Lung (tissue), 12 donors: Measurements from ENCODE around the gene DOK7. TPM values are rescaled to one million over a fixed set of nuclear protein-coding genes. Genes with fewer than 3 reads are reported as not detected.

ENCODE experiments used
- ATAC-seq: fragments of 200-7000 bp; cut with Tn5 transposase; one replicate; pipeline ENCODE4 v1.9.1; 2020; ENCODE audit warnings: moderate number of reproducible peaks; ENCODE audit not compliant: insufficient read depth, low FRiP score
- DNase-seq, 3 donors: peaks; one replicate each; pipeline ENCODE4 v3.0.0-alpha.2; 2013 to 2017
- H3K27ac ChIP-seq, 2 donors: one replicate each; pipeline ENCODE4 v1.5.1; 2013; ENCODE audit warnings: mild to moderate bottlenecking in 2 of 2, moderate library complexity in 2 of 2, control low read depth in 1 of 2, inconsistent platforms in 1 of 2, low read depth in 1 of 2, low read length in 1 of 2
- H3K27me3 ChIP-seq, 3 donors: one replicate each; pipeline ENCODE4 v1.5.1; 2013; ENCODE audit warnings: low read length in 2 of 3; ENCODE audit not compliant: control insufficient read depth in 3 of 3, insufficient read depth in 3 of 3
- H3K36me3 ChIP-seq, 4 donors: one replicate each; pipeline ENCODE4 v1.5.1; 2013; ENCODE audit warnings: low read length in 4 of 4, mild to moderate bottlenecking in 1 of 4, moderate library complexity in 1 of 4; ENCODE audit not compliant: control insufficient read depth in 4 of 4, insufficient read depth in 4 of 4
- H3K4me1 ChIP-seq, 5 donors: one replicate each; pipeline ENCODE4 v1.5.1; 2013; ENCODE audit warnings: low read length in 5 of 5, mild to moderate bottlenecking in 2 of 5, moderate library complexity in 1 of 5; ENCODE audit not compliant: control insufficient read depth in 5 of 5, insufficient read depth in 5 of 5
- H3K4me3 ChIP-seq: one replicate; pipeline ENCODE4 v1.5.1; 2013; ENCODE audit warnings: mild to moderate bottlenecking, control low read depth, moderate library complexity
- H3K9ac ChIP-seq, 2 donors: one replicate each; pipeline ENCODE4 v1.5.1; 2013; ENCODE audit warnings: low read length in 2 of 2, control low read depth in 1 of 2; ENCODE audit not compliant: insufficient read depth in 1 of 2
- H3K9me3 ChIP-seq, 4 donors: one replicate each; pipeline ENCODE4 v1.5.1; 2013; ENCODE audit warnings: low read length in 3 of 4, mild to moderate bottlenecking in 1 of 4, moderate library complexity in 1 of 4; ENCODE audit not compliant: control insufficient read depth in 4 of 4, insufficient read depth in 3 of 4
- WGBS, 2 donors: extraction: QIAGEN DNeasy Blood & Tissue Kit; methylation state at CpG; one replicate each; pipeline ENCODE4 v1.1.7; 2013; 5-methylcytosine and 5-hydroxymethylcytosine counted together
- polyA plus RNA-seq, 2 donors: library from polyadenylated mRNA; stranded (reverse); fragments of 200-250 nt; gene quantifications; one replicate each; pipeline ENCODE4 v1.2.1, GENCODE V29; 2013
- total RNA-seq, 2 donors: library from RNA; depleted of rRNA in 1 of 2; stranded (reverse); fragments of >200 nt in 1 of 2; gene quantifications; one replicate each; pipeline ENCODE4 v1.2.1, GENCODE V29; 2014 to 2021
- TF ChIP-seq, protein P1 (sequence below): IDR thresholded peaks from 2 replicates; pipeline ENCODE4 v1.5.1; 2012; ENCODE audit warnings: mild to moderate bottlenecking; ENCODE audit errors: control extremely low read depth, extremely low read depth
- donor health status: control.
- donor health status: control.
- donor health status: Bipolar disorder and iron deficiency.
- donor health status: healthy.
- donor health status: DM: yes; HTN: yes; CAD: no.

The DOK7 gene
- total and polyA plus RNA-seq, 4 donors: 0.53 to 2.7 (median 1.4) TPM

DNA sequence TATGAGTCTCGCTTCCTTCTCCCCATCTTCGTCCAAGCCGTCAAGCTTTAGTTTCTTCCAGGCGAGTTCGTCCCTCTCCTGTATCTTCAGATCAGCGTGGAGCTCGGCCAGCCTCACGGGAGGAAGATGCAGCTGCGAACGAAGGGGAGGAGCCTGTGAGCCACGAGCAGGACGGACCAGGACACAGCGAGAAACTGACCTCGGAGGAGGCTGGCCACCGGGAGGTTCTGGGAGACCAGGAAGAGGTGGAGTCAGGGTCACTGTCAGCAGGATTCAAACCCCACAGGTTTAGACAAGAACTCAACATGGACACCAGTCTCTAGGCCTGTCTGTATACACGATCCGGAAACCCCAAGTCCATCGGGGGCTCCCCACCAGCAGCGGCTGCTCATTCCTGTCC, 61.8 kb downstream of the DOK7 start:
- Histone ChIP-seq H3K27ac (no peak overlapping the region), H3K27me3 (no peaks in the 10 kb centered on the region), H3K4me1 (peaks cover 0 to 9% (median 3%) of the 10 kb centered on the region in 5 donors), H3K9ac (no peak overlapping the region), H3K36me3 (peaks cover 5 to 65% (median 15%) of the 10 kb centered on the region in 4 donors), H3K4me3 (no peak overlapping the region), H3K9me3 (no peaks in the 10 kb centered on the region)
- ATAC-seq: no peak
- TF ChIP-seq, protein P1, sequence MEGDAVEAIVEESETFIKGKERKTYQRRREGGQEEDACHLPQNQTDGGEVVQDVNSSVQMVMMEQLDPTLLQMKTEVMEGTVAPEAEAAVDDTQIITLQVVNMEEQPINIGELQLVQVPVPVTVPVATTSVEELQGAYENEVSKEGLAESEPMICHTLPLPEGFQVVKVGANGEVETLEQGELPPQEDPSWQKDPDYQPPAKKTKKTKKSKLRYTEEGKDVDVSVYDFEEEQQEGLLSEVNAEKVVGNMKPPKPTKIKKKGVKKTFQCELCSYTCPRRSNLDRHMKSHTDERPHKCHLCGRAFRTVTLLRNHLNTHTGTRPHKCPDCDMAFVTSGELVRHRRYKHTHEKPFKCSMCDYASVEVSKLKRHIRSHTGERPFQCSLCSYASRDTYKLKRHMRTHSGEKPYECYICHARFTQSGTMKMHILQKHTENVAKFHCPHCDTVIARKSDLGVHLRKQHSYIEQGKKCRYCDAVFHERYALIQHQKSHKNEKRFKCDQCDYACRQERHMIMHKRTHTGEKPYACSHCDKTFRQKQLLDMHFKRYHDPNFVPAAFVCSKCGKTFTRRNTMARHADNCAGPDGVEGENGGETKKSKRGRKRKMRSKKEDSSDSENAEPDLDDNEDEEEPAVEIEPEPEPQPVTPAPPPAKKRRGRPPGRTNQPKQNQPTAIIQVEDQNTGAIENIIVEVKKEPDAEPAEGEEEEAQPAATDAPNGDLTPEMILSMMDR: no peak
- WGBS, 2 donors: 87 to 88% methylated on average over 19 of the region's 19 CpGs
- peak in 1 of 3 donors; percentile 7 for DNase-seq

DNA sequence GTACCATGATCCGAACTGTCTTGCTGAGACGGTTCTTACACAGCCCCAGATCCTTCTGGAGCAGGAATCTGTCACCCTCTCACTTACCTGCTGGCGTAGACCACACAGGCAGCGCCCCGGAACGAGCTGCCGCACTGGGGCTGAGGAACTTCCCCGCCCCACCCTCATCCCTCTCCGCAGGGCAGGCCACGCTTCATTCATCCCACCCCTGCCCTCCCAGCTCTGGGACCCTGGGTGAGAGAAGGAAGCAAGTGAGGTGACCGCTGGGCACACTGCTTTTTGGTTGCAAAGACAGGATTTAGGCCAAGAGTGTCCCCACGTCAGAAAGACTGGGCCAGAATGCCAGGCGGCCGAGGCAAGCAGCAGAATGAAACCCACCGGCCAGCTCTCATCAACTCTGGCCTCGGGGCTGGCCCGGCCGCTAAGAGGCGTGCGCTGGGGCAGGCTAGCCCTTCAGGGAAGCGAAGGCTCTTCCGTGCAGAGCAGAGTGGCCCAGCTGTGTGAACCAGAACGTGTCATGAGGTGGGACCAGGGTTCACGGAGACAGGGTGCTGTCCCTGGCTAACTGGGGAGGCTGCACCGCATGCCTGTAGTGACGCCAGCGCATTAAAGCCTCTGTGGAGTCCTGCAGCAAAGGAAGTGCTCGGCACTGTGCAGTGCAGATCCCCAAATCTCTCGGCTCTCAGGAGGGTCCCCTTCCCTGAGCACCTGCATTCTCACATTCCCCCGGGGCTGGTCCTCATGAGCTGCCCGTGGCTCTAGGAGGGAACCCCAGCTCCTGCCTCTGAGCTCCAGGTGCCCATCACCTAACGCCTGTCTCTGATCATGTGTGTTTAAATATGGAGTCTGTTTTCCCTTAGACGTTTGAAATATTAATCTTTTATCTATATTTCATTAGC, 62.7 kb downstream of the DOK7 start:
- DNase-seq (peak in 1 of 3 donors; percentile 9), ATAC-seq (no peak)
- 91 to 93% methylated on average over 33 of the region's 33 CpGs for WGBS, 2 donors
- TF ChIP-seq, protein P1: no peak
- H3K9ac ChIP-seq: no peak overlapping the region
- no peaks in the 10 kb centered on the region for H3K27me3 ChIP-seq
- no peak overlapping the region for H3K4me3 ChIP-seq
- no peaks in the 10 kb centered on the region for H3K9me3 ChIP-seq
- peaks cover 0 to 17% (median 7%) of the 10 kb centered on the region in 5 donors for H3K4me1 ChIP-seq
- no peak overlapping the region for H3K27ac ChIP-seq
- H3K36me3 ChIP-seq: peaks cover 5 to 56% (median 11%) of the 10 kb centered on the region in 4 donors

DNA sequence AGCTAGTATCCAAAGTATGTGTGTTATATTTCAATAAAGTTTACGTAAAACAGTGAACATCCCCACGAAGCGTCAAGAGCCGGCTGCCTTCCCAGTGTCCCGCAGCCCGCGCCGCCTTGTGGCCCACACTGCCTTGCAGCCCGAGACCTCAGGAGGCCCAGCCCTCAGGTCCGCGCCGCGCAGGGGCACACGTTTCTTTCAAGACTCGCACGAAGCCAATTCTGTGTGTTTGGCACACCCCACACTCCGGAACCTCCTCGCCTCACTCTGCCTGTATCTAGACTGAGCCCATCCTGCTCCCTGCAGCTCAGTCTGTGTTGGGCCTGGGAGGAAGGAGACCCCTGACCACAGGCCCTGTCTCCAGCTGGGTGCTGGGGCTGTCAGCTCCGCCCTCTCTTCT, 63.4 kb downstream of the DOK7 start:
- no peaks in the 10 kb centered on the region for H3K27me3 ChIP-seq
- H3K9me3 ChIP-seq: no peaks in the 10 kb centered on the region
- no peak overlapping the region for H3K4me3 ChIP-seq
- no peak overlapping the region for H3K9ac ChIP-seq
- DNase-seq (peak in 1 of 3 donors; percentile 8), ATAC-seq (no peak)
- no peak overlapping the region for H3K27ac ChIP-seq
- TF ChIP-seq, protein P1: no peak
- peaks cover 5 to 49% (median 10%) of the 10 kb centered on the region in 4 donors for H3K36me3 ChIP-seq
- H3K4me1 ChIP-seq: peaks cover 0 to 24% (median 13%) of the 10 kb centered on the region in 5 donors
- WGBS, 2 donors: 95 to 96% methylated on average over 19 of the region's 19 CpGs
